ENCODE results near the gene SELENOM.

Gene SELENOM

GRCh38 chr22:31139866-31140716 lies 32.7 kb upstream of the SELENOM start, which contains the start of gene PLA2G3:
Gene PLA2G3, minus strand, starts transcription at chr22:31140508. Its CDS starts 154 bp downstream, at chr22:31140354.
- no peaks in the 10 kb centered on the region for H3K27me3 ChIP-seq (ENCODE audit: insufficient read depth, poor library complexity, severe bottlenecking)
- TF ChIP-seq, protein P1, sequence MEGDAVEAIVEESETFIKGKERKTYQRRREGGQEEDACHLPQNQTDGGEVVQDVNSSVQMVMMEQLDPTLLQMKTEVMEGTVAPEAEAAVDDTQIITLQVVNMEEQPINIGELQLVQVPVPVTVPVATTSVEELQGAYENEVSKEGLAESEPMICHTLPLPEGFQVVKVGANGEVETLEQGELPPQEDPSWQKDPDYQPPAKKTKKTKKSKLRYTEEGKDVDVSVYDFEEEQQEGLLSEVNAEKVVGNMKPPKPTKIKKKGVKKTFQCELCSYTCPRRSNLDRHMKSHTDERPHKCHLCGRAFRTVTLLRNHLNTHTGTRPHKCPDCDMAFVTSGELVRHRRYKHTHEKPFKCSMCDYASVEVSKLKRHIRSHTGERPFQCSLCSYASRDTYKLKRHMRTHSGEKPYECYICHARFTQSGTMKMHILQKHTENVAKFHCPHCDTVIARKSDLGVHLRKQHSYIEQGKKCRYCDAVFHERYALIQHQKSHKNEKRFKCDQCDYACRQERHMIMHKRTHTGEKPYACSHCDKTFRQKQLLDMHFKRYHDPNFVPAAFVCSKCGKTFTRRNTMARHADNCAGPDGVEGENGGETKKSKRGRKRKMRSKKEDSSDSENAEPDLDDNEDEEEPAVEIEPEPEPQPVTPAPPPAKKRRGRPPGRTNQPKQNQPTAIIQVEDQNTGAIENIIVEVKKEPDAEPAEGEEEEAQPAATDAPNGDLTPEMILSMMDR (IDR thresholded peaks at IDR 0.05; ENCODE audit: insufficient read depth, low read length): no peak
- TF ChIP-seq GABPA (IDR thresholded peaks at IDR 0.05; ENCODE audit: low read depth): no peak
- no peak for TF ChIP-seq POLR2AphosphoS5 (IDR thresholded peaks at IDR 0.05; ENCODE audit: low read depth)
- TF ChIP-seq REST (IDR thresholded peaks at IDR 0.05; ENCODE audit: insufficient replicate concordance, low read depth): no peak
- no peak for TF ChIP-seq SPI1 (IDR thresholded peaks at IDR 0.05; ENCODE audit: borderline replicate concordance, low read depth)
- H3K27ac ChIP-seq (replicated peaks): no peak within 1 kb of the TSS
- H3K4me3 ChIP-seq (replicated peaks; ENCODE audit: insufficient read depth, low read length): no peak within 1 kb of the TSS
- no peak for DNase-seq (ENCODE audit: low read depth in 1 of 2, low spot score in 1 of 2)

DNA sequence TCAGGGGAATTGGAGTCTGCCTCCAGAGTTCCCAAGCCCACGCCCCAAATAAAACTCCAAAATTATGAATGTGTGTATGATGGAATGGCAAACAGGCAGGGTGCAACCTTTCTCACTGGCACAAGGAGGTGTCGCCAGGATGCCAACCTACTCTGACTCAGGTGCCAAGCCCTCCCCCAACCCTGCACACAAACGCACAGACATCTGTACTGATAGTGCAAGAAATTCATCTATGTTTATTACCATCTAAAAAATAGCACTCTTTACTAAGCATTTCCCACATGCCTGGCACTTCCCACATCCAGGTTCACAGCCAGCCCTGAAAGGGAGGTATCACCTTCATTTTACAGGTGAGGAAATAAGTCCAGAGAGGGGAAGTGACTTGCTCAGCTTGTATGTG lies 31.7 kb upstream of the SELENOM start:
- no peak for TF ChIP-seq GABPA (IDR thresholded peaks at IDR 0.05; ENCODE audit: low read depth)
- TF ChIP-seq, protein P1 (IDR thresholded peaks at IDR 0.05; ENCODE audit: insufficient read depth, low read length): no peak
- TF ChIP-seq POLR2AphosphoS5 (IDR thresholded peaks at IDR 0.05; ENCODE audit: low read depth): no peak
- TF ChIP-seq REST (IDR thresholded peaks at IDR 0.05; ENCODE audit: insufficient replicate concordance, low read depth): no peak
- TF ChIP-seq SPI1 (IDR thresholded peaks at IDR 0.05; ENCODE audit: borderline replicate concordance, low read depth): no peak
- Histone ChIP-seq H3K4me3 (replicated peaks; ENCODE audit: insufficient read depth, low read length) (no peak overlapping the region), H3K27me3 (ENCODE audit: insufficient read depth, poor library complexity, severe bottlenecking) (no peaks in the 10 kb centered on the region), H3K27ac (replicated peaks) (no peak overlapping the region)
- DNase-seq (ENCODE audit: low read depth in 1 of 2, low spot score in 1 of 2): no peak

DNA sequence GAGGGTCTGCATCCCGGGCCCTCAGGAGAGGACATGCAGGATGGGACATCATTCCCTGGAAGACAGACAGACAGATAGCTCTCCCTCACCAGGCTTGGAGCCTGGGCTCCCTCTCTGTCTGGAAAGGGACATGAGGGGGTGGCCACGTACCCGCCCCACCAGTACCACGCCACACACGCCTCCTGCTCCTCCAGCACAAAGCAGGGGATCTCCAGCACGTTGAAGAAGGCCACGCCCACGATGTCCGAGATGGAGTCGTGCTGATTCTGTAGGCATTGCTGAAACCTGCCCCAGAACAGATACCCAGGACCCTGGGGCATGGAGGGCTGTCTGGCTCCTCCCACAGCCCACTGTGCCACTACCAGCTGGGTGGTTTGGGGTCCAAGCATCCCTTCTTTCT lies 30.8 kb upstream of the SELENOM start:
- H3K27ac ChIP-seq (replicated peaks): no peak overlapping the region
- no peak overlapping the region for H3K4me3 ChIP-seq (replicated peaks; ENCODE audit: insufficient read depth, low read length)
- DNase-seq (ENCODE audit: low read depth in 1 of 2, low spot score in 1 of 2): no peak
- TF ChIP-seq REST (IDR thresholded peaks at IDR 0.05; ENCODE audit: insufficient replicate concordance, low read depth): no peak
- no peak for TF ChIP-seq SPI1 (IDR thresholded peaks at IDR 0.05; ENCODE audit: borderline replicate concordance, low read depth)
- TF ChIP-seq, protein P1 (IDR thresholded peaks at IDR 0.05; ENCODE audit: insufficient read depth, low read length): no peak
- TF ChIP-seq GABPA (IDR thresholded peaks at IDR 0.05; ENCODE audit: low read depth): no peak
- no peak for TF ChIP-seq POLR2AphosphoS5 (IDR thresholded peaks at IDR 0.05; ENCODE audit: low read depth)
- no peaks in the 10 kb centered on the region for H3K27me3 ChIP-seq (ENCODE audit: insufficient read depth, poor library complexity, severe bottlenecking)
